ENCODE measurements around the gene FSD1L. TPM values are rescaled to one million over a fixed set of nuclear protein-coding genes. Genes with fewer than 3 reads are reported as not detected.
A peak's percentile ranks its signal among the peaks of the same experiment; 100 is the strongest.

FSD1L gene
- total and polyA plus RNA-seq, 2 of the 13 experiments (the other 11 are each of a cell fraction or from before 2014, with no cell fraction given): 4.1 to 5.1 TPM

GRCh38 chr9:105418588-105419500 lies 29.0 kb upstream of the FSD1L start (continued):
- TF ChIP-seq ELF4 (CRISPR knock-in tag; IDR thresholded peaks at IDR 0.05; ENCODE audit: borderline replicate concordance) (no peak), MAZ (IDR thresholded peaks at IDR 0.05; ENCODE audit: borderline replicate concordance, low read depth, low read length) (peak; percentile 93; the same call in 1 of the 2 replicates), MAZ (CRISPR knock-in tag; IDR thresholded peaks at IDR 0.05; ENCODE audit: low read depth) (no peak), ZNF687 (CRISPR knock-in tag; IDR thresholded peaks at IDR 0.05) (no peak), FOXM1 (CRISPR knock-in tag; IDR thresholded peaks at IDR 0.05) (no peak), EP300 (IDR thresholded peaks at IDR 0.05; ENCODE audit: low read depth in 2 of 2, low read length in 2 of 2) (peak in 1 of 2 experiments; percentile 94; a peak in 2 of 4 replicates), EP300 (CRISPR knock-in tag; IDR thresholded peaks at IDR 0.05; ENCODE audit: borderline replicate concordance) (peak; percentile 83; the same call in 1 of the 2 replicates), PCBP1 (IDR thresholded peaks at IDR 0.05; ENCODE audit: borderline replicate concordance, low read depth, low read length) (no peak), MYC (CRISPR knock-in tag; IDR thresholded peaks at IDR 0.05; ENCODE audit: borderline replicate concordance) (no peak), ISL2 (CRISPR knock-in tag; IDR thresholded peaks at IDR 0.05) (peak; percentile 83), NR3C1 (CRISPR knock-in tag; IDR thresholded peaks at IDR 0.05) (no peak), EED (CRISPR knock-in tag; IDR thresholded peaks at IDR 0.05) (no peak), KAT2B (IDR thresholded peaks at IDR 0.05; ENCODE audit: borderline replicate concordance, low read depth, low read length) (no peak), ZSCAN9 (CRISPR knock-in tag; IDR thresholded peaks at IDR 0.05; ENCODE audit: borderline replicate concordance) (no peak), ZFX (CRISPR knock-in tag; IDR thresholded peaks at IDR 0.05; ENCODE audit: low read depth) (peak; percentile 83), ZNF260 (CRISPR knock-in tag; IDR thresholded peaks at IDR 0.05; ENCODE audit: borderline replicate concordance, low read depth) (no peak)
- TF ChIP-seq, protein P1, sequence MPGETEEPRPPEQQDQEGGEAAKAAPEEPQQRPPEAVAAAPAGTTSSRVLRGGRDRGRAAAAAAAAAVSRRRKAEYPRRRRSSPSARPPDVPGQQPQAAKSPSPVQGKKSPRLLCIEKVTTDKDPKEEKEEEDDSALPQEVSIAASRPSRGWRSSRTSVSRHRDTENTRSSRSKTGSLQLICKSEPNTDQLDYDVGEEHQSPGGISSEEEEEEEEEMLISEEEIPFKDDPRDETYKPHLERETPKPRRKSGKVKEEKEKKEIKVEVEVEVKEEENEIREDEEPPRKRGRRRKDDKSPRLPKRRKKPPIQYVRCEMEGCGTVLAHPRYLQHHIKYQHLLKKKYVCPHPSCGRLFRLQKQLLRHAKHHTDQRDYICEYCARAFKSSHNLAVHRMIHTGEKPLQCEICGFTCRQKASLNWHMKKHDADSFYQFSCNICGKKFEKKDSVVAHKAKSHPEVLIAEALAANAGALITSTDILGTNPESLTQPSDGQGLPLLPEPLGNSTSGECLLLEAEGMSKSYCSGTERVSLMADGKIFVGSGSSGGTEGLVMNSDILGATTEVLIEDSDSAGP (CRISPR knock-in tag; IDR thresholded peaks at IDR 0.05; ENCODE audit: borderline replicate concordance): peak; percentile 36; the same call in 1 of the 2 replicates
- TF ChIP-seq, protein P2, sequence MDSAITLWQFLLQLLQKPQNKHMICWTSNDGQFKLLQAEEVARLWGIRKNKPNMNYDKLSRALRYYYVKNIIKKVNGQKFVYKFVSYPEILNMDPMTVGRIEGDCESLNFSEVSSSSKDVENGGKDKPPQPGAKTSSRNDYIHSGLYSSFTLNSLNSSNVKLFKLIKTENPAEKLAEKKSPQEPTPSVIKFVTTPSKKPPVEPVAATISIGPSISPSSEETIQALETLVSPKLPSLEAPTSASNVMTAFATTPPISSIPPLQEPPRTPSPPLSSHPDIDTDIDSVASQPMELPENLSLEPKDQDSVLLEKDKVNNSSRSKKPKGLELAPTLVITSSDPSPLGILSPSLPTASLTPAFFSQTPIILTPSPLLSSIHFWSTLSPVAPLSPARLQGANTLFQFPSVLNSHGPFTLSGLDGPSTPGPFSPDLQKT (CRISPR knock-in tag; IDR thresholded peaks at IDR 0.05; ENCODE audit: borderline replicate concordance): no peak
- TF ChIP-seq, protein P3, sequence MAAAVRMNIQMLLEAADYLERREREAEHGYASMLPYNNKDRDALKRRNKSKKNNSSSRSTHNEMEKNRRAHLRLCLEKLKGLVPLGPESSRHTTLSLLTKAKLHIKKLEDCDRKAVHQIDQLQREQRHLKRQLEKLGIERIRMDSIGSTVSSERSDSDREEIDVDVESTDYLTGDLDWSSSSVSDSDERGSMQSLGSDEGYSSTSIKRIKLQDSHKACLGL (CRISPR knock-in tag; IDR thresholded peaks at IDR 0.05): no peak

Data from HepG2 (cell line).